ENCODE data around the gene CCDC90B. TPM values are rescaled to one million over a fixed set of nuclear protein-coding genes. Genes with fewer than 3 reads are reported as not detected.
A peak's percentile ranks its signal among the peaks of the same experiment; 100 is the strongest.

CCDC90B gene
- total and polyA plus RNA-seq, 2 of the 13 experiments (the other 11 are each of a cell fraction or from before 2014, with no cell fraction given) = 17.1 to 46.1 TPM

DNA sequence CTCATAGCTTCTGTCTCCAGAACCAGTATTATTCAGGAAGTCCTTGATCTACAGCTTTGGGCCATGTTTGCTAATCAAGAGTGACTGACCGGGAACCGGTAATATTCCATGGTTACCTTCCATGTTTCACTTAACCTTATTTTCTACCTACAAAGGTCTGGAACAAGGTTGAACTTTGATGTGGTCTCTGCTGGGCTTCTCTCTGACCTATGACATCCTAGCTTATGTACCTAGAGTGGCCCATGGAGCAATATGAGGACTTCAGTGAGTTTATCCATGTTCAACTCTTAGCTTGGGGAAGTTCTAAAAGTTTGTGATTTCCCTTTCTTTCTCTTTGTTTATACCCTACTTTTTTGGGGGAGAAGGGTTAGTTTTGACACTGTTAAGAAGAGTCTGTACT lies 33.2 kb downstream of the CCDC90B start (continued):
- TF ChIP-seq ZNF350 (CRISPR knock-in tag; IDR thresholded peaks at IDR 0.05; ENCODE audit: borderline replicate concordance, low read depth) = no peak
- TF ChIP-seq ZNF670 (CRISPR knock-in tag; IDR thresholded peaks at IDR 0.05; ENCODE audit: borderline replicate concordance) = no peak
- peak; percentile 65; the same call in 1 of the 2 replicates for TF ChIP-seq HMG20B (CRISPR knock-in tag; conservative IDR thresholded peaks at IDR 0.05)
- TF ChIP-seq ZNF292 (CRISPR knock-in tag; IDR thresholded peaks at IDR 0.05; ENCODE audit: borderline replicate concordance, low read depth) = no peak
- no peak for TF ChIP-seq ZNF546 (CRISPR knock-in tag; conservative IDR thresholded peaks at IDR 0.05)
- TF ChIP-seq RXRB (CRISPR knock-in tag; IDR thresholded peaks at IDR 0.05; ENCODE audit: borderline replicate concordance) = peak; percentile 92
- TF ChIP-seq PAX8 (CRISPR knock-in tag; IDR thresholded peaks at IDR 0.05; ENCODE audit: borderline replicate concordance) = no peak
- no peak for TF ChIP-seq ZNF674 (CRISPR knock-in tag; IDR thresholded peaks at IDR 0.05; ENCODE audit: low read depth)
- TF ChIP-seq ZC3H4 (CRISPR knock-in tag; IDR thresholded peaks at IDR 0.05; ENCODE audit: borderline replicate concordance) = no peak
- no peak for TF ChIP-seq MBD4 (IDR thresholded peaks at IDR 0.05; ENCODE audit: borderline replicate concordance, low read length)
- no peak for TF ChIP-seq IRF9 (CRISPR knock-in tag; IDR thresholded peaks at IDR 0.05; ENCODE audit: borderline replicate concordance)
- TF ChIP-seq ZNF678 (CRISPR knock-in tag; IDR thresholded peaks at IDR 0.05) = no peak
- TF ChIP-seq, protein P1, sequence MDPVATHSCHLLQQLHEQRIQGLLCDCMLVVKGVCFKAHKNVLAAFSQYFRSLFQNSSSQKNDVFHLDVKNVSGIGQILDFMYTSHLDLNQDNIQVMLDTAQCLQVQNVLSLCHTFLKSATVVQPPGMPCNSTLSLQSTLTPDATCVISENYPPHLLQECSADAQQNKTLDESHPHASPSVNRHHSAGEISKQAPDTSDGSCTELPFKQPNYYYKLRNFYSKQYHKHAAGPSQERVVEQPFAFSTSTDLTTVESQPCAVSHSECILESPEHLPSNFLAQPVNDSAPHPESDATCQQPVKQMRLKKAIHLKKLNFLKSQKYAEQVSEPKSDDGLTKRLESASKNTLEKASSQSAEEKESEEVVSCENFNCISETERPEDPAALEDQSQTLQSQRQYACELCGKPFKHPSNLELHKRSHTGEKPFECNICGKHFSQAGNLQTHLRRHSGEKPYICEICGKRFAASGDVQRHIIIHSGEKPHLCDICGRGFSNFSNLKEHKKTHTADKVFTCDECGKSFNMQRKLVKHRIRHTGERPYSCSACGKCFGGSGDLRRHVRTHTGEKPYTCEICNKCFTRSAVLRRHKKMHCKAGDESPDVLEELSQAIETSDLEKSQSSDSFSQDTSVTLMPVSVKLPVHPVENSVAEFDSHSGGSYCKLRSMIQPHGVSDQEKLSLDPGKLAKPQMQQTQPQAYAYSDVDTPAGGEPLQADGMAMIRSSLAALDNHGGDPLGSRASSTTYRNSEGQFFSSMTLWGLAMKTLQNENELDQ (CRISPR knock-in tag; IDR thresholded peaks at IDR 0.05; ENCODE audit: borderline replicate concordance) = no peak
- TF ChIP-seq, protein P2, sequence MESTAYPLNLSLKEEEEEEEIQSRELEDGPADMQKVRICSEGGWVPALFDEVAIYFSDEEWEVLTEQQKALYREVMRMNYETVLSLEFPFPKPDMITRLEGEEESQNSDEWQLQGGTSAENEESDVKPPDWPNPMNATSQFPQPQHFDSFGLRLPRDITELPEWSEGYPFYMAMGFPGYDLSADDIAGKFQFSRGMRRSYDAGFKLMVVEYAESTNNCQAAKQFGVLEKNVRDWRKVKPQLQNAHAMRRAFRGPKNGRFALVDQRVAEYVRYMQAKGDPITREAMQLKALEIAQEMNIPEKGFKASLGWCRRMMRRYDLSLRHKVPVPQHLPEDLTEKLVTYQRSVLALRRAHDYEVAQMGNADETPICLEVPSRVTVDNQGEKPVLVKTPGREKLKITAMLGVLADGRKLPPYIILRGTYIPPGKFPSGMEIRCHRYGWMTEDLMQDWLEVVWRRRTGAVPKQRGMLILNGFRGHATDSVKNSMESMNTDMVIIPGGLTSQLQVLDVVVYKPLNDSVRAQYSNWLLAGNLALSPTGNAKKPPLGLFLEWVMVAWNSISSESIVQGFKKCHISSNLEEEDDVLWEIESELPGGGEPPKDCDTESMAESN (CRISPR knock-in tag; conservative IDR thresholded peaks at IDR 0.05) = no peak
- TF ChIP-seq GATAD1 (CRISPR knock-in tag; IDR thresholded peaks at IDR 0.05) = 0 out of 2 replicates have a peak, but pooled peaks have one; percentile 39
- TF ChIP-seq NFE2L2 (IDR thresholded peaks at IDR 0.05; ENCODE audit: low read length) = no peak
- TF ChIP-seq RFX5 (IDR thresholded peaks at IDR 0.05; ENCODE audit: low read depth, low read length) = no peak
- no peak for TF ChIP-seq STAT5B (CRISPR knock-in tag; IDR thresholded peaks at IDR 0.05)
- TF ChIP-seq, protein P3, sequence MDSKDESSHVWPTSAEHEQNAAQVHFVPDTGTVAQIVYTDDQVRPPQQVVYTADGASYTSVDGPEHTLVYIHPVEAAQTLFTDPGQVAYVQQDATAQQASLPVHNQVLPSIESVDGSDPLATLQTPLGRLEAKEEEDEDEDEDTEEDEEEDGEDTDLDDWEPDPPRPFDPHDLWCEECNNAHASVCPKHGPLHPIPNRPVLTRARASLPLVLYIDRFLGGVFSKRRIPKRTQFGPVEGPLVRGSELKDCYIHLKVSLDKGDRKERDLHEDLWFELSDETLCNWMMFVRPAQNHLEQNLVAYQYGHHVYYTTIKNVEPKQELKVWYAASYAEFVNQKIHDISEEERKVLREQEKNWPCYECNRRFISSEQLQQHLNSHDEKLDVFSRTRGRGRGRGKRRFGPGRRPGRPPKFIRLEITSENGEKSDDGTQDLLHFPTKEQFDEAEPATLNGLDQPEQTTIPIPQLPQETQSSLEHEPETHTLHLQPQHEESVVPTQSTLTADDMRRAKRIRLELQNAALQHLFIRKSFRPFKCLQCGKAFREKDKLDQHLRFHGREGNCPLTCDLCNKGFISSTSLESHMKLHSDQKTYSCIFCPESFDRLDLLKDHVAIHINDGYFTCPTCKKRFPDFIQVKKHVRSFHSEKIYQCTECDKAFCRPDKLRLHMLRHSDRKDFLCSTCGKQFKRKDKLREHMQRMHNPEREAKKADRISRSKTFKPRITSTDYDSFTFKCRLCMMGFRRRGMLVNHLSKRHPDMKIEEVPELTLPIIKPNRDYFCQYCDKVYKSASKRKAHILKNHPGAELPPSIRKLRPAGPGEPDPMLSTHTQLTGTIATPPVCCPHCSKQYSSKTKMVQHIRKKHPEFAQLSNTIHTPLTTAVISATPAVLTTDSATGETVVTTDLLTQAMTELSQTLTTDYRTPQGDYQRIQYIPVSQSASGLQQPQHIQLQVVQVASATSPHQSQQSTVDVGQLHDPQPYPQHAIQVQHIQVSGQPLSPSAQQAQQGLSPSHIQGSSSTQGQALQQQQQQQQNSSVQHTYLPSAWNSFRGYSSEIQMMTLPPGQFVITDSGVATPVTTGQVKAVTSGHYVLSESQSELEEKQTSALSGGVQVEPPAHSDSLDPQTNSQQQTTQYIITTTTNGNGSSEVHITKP (CRISPR knock-in tag; IDR thresholded peaks at IDR 0.05; ENCODE audit: low read depth) = peak; percentile 60; the same call in 1 of the 2 replicates
- peak; percentile 85; the same call in 1 of the 2 replicates for TF ChIP-seq ZBTB26 (CRISPR knock-in tag; IDR thresholded peaks at IDR 0.05; ENCODE audit: borderline replicate concordance)
- no peak for TF ChIP-seq KDM1A (CRISPR knock-in tag; IDR thresholded peaks at IDR 0.05)

Measured in HepG2 (cell line).